Ishikawa (cell line): ENCODE data around the gene TMEM115.

Experiments used
- CEBPB ChIP-seq: IDR thresholded peaks from 2 replicates; pipeline ENCODE4 v1.6.1; 2012
- CREB1 ChIP-seq: IDR thresholded peaks from 2 replicates; pipeline ENCODE4 v1.6.1; 2012; ENCODE audit warnings: low read depth
- EGR1 ChIP-seq: IDR thresholded peaks from 2 replicates; pipeline ENCODE4 v1.6.1; 2012
- EP300 ChIP-seq: IDR thresholded peaks from 2 replicates; pipeline ENCODE4 v1.6.1; 2012; ENCODE audit warnings: borderline replicate concordance
- FOXM1 ChIP-seq: IDR thresholded peaks from 2 replicates; pipeline ENCODE4 v1.6.1; 2012; ENCODE audit warnings: low read depth, borderline replicate concordance
- NFIC ChIP-seq: IDR thresholded peaks from 2 replicates; pipeline ENCODE4 v1.6.1; 2012
- RAD21 ChIP-seq: IDR thresholded peaks from 2 replicates; pipeline ENCODE4 v1.6.1; 2012; ENCODE audit warnings: low read depth
- TAF1 ChIP-seq: IDR thresholded peaks from 2 replicates; pipeline ENCODE4 v1.6.1; 2012; ENCODE audit warnings: low read depth, mild to moderate bottlenecking
- TCF12 ChIP-seq: IDR thresholded peaks from 2 replicates; pipeline ENCODE4 v1.6.1; 2012; ENCODE audit warnings: low read depth
- TEAD4 ChIP-seq: IDR thresholded peaks from 2 replicates; pipeline ENCODE4 v1.6.1; 2012
- YY1 ChIP-seq: IDR thresholded peaks from 2 replicates; pipeline ENCODE4 v1.6.1; 2012; ENCODE audit warnings: low read depth
- ZBTB7A ChIP-seq: IDR thresholded peaks from 2 replicates; pipeline ENCODE4 v1.6.1; 2012; ENCODE audit warnings: low read depth
- TF ChIP-seq, protein P1 (sequence below): IDR thresholded peaks from 2 replicates; pipeline ENCODE4 v1.6.1; 2012; ENCODE audit warnings: low read depth, mild to moderate bottlenecking
- TF ChIP-seq, protein P2 (sequence below): IDR thresholded peaks from 2 replicates; pipeline ENCODE4 v1.6.1; 2012
- TF ChIP-seq, protein P3 (sequence below): IDR thresholded peaks from 2 replicates; pipeline ENCODE4 v1.6.1; 2012

The TMEM115 gene

GRCh38 chr3:50316657-50317242 is 42.6 kb downstream of the TMEM115 start:
- TF ChIP-seq EP300 (no peak; the same call in none of the 2 replicates), TEAD4 (peak; percentile 27; the same call in 1 of the 2 replicates), TCF12 (peak; percentile 88), CEBPB (no peak), FOXM1 (peak; percentile 64; the same call in 1 of the 2 replicates), ZBTB7A (0 out of 2 replicates have a peak, but pooled peaks have one; percentile 32), TAF1 (peak; percentile 60), NFIC (no peak; the same call in 1 of the 2 replicates), EGR1 (no peak), YY1 (peak; percentile 55), CREB1 (no peak), RAD21 (peak; percentile 14; the same call in 1 of the 2 replicates)
- TF ChIP-seq, protein P1, sequence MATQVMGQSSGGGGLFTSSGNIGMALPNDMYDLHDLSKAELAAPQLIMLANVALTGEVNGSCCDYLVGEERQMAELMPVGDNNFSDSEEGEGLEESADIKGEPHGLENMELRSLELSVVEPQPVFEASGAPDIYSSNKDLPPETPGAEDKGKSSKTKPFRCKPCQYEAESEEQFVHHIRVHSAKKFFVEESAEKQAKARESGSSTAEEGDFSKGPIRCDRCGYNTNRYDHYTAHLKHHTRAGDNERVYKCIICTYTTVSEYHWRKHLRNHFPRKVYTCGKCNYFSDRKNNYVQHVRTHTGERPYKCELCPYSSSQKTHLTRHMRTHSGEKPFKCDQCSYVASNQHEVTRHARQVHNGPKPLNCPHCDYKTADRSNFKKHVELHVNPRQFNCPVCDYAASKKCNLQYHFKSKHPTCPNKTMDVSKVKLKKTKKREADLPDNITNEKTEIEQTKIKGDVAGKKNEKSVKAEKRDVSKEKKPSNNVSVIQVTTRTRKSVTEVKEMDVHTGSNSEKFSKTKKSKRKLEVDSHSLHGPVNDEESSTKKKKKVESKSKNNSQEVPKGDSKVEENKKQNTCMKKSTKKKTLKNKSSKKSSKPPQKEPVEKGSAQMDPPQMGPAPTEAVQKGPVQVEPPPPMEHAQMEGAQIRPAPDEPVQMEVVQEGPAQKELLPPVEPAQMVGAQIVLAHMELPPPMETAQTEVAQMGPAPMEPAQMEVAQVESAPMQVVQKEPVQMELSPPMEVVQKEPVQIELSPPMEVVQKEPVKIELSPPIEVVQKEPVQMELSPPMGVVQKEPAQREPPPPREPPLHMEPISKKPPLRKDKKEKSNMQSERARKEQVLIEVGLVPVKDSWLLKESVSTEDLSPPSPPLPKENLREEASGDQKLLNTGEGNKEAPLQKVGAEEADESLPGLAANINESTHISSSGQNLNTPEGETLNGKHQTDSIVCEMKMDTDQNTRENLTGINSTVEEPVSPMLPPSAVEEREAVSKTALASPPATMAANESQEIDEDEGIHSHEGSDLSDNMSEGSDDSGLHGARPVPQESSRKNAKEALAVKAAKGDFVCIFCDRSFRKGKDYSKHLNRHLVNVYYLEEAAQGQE: no peak
- TF ChIP-seq, protein P2, sequence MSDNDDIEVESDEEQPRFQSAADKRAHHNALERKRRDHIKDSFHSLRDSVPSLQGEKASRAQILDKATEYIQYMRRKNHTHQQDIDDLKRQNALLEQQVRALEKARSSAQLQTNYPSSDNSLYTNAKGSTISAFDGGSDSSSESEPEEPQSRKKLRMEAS: peak; percentile 69
- TF ChIP-seq, protein P3, sequence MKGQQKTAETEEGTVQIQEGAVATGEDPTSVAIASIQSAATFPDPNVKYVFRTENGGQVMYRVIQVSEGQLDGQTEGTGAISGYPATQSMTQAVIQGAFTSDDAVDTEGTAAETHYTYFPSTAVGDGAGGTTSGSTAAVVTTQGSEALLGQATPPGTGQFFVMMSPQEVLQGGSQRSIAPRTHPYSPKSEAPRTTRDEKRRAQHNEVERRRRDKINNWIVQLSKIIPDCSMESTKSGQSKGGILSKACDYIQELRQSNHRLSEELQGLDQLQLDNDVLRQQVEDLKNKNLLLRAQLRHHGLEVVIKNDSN: no peak; the same call in 1 of the 2 replicates

DNA sequence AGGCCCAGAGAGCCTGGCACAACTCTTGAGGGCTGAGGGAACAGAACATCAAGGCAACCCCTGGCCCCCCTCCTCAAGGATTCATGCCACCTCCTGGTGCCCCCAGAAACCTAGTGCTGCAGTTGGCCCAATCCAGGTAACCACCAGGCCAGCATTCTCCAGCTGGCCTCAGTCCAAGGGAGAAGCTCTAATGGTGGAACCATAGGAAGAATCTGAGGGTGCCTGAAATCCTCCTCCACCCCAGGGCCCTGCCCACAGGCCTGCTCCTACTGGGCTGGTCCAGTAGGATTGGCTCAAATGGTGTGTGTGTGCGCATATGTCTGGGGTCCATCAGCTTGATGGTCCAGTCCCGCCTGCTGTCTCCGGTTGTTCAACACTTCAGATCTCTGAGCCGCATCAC is 44.5 kb downstream of the TMEM115 start:
- TF ChIP-seq CREB1: no peak
- no peak for TF ChIP-seq TAF1
- TF ChIP-seq CEBPB: no peak
- TF ChIP-seq, protein P3: no peak
- TF ChIP-seq, protein P2: no peak
- no peak for TF ChIP-seq ZBTB7A
- TF ChIP-seq TCF12: no peak
- TF ChIP-seq FOXM1: no peak
- TF ChIP-seq, protein P1: no peak

GRCh38 chr3:50314342-50314741 is 45.0 kb downstream of the TMEM115 start:
- TF ChIP-seq CREB1 (no peak), TEAD4 (no peak), EGR1 (no peak), ZBTB7A (no peak), RAD21 (no peak), TCF12 (no peak), FOXM1 (no peak), EP300 (no peak), NFIC (no peak), TAF1 (no peak), YY1 (no peak), CEBPB (no peak)
- TF ChIP-seq, protein P2: no peak
- TF ChIP-seq, protein P1: no peak
- TF ChIP-seq, protein P3: no peak
